ENCODE measurements around the gene GAK.

The GAK gene

GRCh38 chr4:835148-836002, 96.7 kb downstream of the GAK start:
- H3K9me3 ChIP-seq (ENCODE audit: insufficient read depth, low read length, severe bottlenecking), result peaks cover 16% of the 10 kb centered on the region
- ATAC-seq (ENCODE audit: insufficient read depth, low read depth) (no peak), DNase-seq (no peak)
- no peak overlapping the region for H3K27ac ChIP-seq (ENCODE audit: low read length)
- H4K20me1 ChIP-seq (ENCODE audit: insufficient read depth, low read length), result no peaks in the 10 kb centered on the region
- H3K4me3 ChIP-seq (ENCODE audit: low read depth in 1 of 2, low read length in 2 of 2), result no peak overlapping the region
- H2AFZ ChIP-seq (ENCODE audit: low read depth, low read length), result no peak overlapping the region
- H3K4me1 ChIP-seq (ENCODE audit: insufficient read depth, low read length), result no peaks in the 10 kb centered on the region
- H3K27me3 ChIP-seq (ENCODE audit: insufficient read depth, low read length, poor library complexity), result no peaks in the 10 kb centered on the region
- H3K9ac ChIP-seq (ENCODE audit: low read depth, low read length), result no peak overlapping the region
- no peaks in the 10 kb centered on the region for H3K79me2 ChIP-seq (ENCODE audit: insufficient read depth, low read length)
- H3K4me2 ChIP-seq (ENCODE audit: insufficient read depth, low read length), result no peak overlapping the region
- no peaks in the 10 kb centered on the region for H3K36me3 ChIP-seq (ENCODE audit: insufficient read depth, low read length)
- TF ChIP-seq CTCF (IDR thresholded peaks at IDR 0.05; ENCODE audit: borderline replicate concordance, extremely low read depth, low read length, poor library complexity, severe bottlenecking), result no peak
- no peak for TF ChIP-seq EZH2 (IDR thresholded peaks at IDR 0.05; ENCODE audit: borderline replicate concordance, low read depth, low read length, severe bottlenecking)

- Histone ChIP-seq H3K79me2 (ENCODE audit: insufficient read depth, low read length) (no peaks in the 10 kb centered on the region), H3K27me3 (ENCODE audit: insufficient read depth, low read length, poor library complexity) (no peaks in the 10 kb centered on the region), H3K4me2 (ENCODE audit: insufficient read depth, low read length) (no peak overlapping the region), H4K20me1 (ENCODE audit: insufficient read depth, low read length) (no peaks in the 10 kb centered on the region), H3K36me3 (ENCODE audit: insufficient read depth, low read length) (no peaks in the 10 kb centered on the region), H3K4me1 (ENCODE audit: insufficient read depth, low read length) (no peaks in the 10 kb centered on the region), H2AFZ (ENCODE audit: low read depth, low read length) (no peak overlapping the region), H3K9ac (ENCODE audit: low read depth, low read length) (no peak overlapping the region), H3K9me3 (ENCODE audit: insufficient read depth, low read length, severe bottlenecking) (peaks cover 16% of the 10 kb centered on the region), H3K4me3 (ENCODE audit: low read depth in 1 of 2, low read length in 2 of 2) (no peak overlapping the region), H3K27ac (ENCODE audit: low read length) (no peak overlapping the region)
- no peak for ATAC-seq (ENCODE audit: insufficient read depth, low read depth)
- TF ChIP-seq EZH2 (IDR thresholded peaks at IDR 0.05; ENCODE audit: borderline replicate concordance, low read depth, low read length, severe bottlenecking) (no peak), CTCF (IDR thresholded peaks at IDR 0.05; ENCODE audit: borderline replicate concordance, extremely low read depth, low read length, poor library complexity, severe bottlenecking) (no peak)
- no peak for DNase-seq
Observed at GRCh38 chr4:834368-835147, 97.6 kb downstream of the GAK start.

GRCh38 chr4:833731-834367, 98.3 kb downstream of the GAK start:
- H3K27ac ChIP-seq (ENCODE audit: low read length), result no peak overlapping the region
- TF ChIP-seq EZH2 (IDR thresholded peaks at IDR 0.05; ENCODE audit: borderline replicate concordance, low read depth, low read length, severe bottlenecking) (no peak), CTCF (IDR thresholded peaks at IDR 0.05; ENCODE audit: borderline replicate concordance, extremely low read depth, low read length, poor library complexity, severe bottlenecking) (no peak)
- no peaks in the 10 kb centered on the region for H3K36me3 ChIP-seq (ENCODE audit: insufficient read depth, low read length)
- DNase-seq, result no peak
- no peaks in the 10 kb centered on the region for H3K79me2 ChIP-seq (ENCODE audit: insufficient read depth, low read length)
- no peak overlapping the region for H3K4me2 ChIP-seq (ENCODE audit: insufficient read depth, low read length)
- no peaks in the 10 kb centered on the region for H4K20me1 ChIP-seq (ENCODE audit: insufficient read depth, low read length)
- H2AFZ ChIP-seq (ENCODE audit: low read depth, low read length), result no peak overlapping the region
- no peak overlapping the region for H3K9ac ChIP-seq (ENCODE audit: low read depth, low read length)
- no peak for ATAC-seq (ENCODE audit: insufficient read depth, low read depth)
- no peaks in the 10 kb centered on the region for H3K27me3 ChIP-seq (ENCODE audit: insufficient read depth, low read length, poor library complexity)
- no peak overlapping the region for H3K4me3 ChIP-seq (ENCODE audit: low read depth in 1 of 2, low read length in 2 of 2)
- H3K4me1 ChIP-seq (ENCODE audit: insufficient read depth, low read length), result no peaks in the 10 kb centered on the region
- peaks cover 16% of the 10 kb centered on the region for H3K9me3 ChIP-seq (ENCODE audit: insufficient read depth, low read length, severe bottlenecking)
